RPMI8226 (cell line): ENCODE data around the gene DCLK2.
A peak's percentile ranks its signal among the peaks of the same experiment; 100 is the strongest.

ENCODE experiments used
- DNase-seq: peaks from one replicate; pipeline ENCODE4 v3.0.0-alpha.2; 2015

Gene DCLK2

DNA sequence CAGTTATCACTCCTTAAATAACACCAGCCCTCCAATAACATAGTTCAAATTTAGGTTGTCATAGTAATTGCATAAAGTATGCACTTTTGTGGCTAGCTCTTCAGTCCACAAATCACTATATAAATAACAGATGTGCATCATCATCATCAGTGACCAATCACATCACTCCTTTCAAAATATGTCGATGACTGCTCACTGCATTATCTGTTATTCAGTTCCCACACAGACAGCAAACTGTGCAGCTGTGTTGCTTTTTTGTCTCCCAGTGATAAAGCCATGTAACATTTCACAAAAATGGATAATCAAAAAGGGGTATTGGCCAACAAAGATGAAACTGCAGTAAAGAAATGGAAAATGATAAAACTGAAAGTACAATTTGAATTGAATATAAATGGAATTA is 205.4 kb downstream of the DCLK2 start:
- DNase-seq = no peak

DNA sequence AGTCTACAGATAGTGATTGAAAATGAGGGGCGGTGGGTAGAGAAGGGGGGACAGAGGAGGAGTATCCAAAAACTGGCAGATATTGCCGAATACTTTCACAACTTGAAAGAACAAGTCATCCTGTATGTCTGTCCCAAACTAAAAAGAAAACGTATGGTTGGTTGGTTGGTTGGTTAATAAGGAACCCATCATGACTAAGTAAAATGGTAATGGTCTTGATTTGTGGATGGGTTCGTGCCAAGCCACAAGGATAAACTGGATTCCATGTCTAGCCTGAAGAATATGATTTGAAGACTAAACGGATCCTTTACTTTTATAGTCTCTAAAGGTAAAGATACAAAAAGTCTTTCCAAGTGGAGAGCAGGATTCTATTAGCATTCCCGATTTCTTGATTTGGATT is 208.4 kb downstream of the DCLK2 start:
- DNase-seq = no peak

DNA sequence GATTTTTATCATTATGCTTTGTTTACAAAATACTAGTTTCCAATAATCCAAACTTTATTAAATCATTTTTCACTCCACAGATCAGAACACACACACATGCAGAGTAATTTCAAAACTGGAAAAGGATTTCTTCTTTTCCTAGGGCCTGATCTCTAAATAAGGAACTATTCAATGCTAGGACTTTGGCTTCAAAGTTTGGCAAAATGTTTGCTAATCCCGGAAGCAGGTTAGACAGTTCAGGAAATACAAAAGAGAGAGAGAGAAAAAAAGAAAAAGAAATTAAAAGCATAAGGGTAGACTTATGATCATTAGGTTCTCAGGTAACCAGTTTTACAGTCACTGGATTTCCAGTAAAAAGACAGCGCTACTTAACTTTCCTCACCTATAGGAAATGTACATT is 211.0 kb downstream of the DCLK2 start:
- DNase-seq = no peak

DNA sequence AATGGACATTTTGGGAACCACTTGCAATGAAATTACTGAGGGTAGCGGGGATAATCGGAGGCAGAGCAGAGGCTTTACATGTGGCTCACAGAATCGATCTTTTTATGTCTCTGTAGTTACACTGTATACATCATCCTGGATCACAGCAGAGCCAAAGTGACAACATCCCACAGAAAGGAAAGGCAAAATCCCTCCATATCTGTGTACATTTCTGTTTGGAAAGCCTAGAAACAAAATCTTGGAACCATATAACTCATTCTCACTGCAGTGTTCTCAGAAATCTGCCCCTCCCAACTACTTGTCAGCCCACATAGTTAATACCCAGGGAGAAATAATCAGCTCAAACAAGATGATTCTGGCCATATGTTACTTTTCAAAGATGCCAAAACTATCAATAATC is 211.6 kb downstream of the DCLK2 start:
- no peak for DNase-seq

DNA sequence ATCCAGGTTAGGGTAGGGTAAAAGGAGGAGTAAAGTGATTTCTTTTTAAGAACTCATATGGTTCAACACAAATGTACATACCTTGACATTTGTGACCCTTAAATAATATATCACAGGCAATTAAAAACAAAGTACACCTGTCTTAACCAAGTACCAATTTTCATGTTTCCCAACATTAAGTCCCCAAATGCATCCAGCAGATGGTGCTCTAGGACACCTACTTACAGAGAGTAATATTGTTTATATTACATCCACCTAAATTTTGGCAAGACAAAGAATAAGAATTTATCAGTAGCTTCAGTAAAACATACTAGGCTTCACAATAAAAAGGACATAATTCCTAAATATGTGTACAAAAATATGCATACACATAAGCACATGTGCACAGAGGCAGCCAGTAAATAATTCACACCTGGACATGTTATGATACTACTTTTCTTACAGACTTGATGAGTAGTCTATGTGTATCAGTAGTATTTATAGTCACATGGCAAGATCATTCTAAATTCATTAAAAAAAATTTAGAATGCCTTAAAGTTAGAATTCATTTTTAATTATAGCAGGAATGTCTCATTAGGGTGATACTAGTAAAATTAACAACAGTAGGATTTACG is 219.7 kb downstream of the DCLK2 start:
- DNase-seq = peak; percentile 37

DNA sequence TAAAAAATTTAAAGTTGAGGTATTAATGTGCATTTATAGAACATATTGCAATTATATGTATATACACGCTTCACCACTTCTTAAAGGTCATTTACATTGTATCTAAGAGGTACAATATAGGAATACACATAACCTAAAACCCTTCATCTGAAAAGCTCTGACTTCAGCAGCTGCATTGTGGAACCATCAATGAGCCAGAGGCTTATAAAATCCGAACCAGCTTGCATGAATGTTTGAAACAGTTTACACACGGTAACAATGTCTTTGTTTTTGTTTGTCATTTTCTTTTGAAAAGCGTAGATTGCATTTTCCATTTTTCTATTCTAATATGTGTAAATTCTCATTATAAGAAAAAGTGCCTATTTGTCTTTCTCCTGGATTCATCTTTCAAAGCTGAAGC is 221.6 kb downstream of the DCLK2 start:
- no peak for DNase-seq

DNA sequence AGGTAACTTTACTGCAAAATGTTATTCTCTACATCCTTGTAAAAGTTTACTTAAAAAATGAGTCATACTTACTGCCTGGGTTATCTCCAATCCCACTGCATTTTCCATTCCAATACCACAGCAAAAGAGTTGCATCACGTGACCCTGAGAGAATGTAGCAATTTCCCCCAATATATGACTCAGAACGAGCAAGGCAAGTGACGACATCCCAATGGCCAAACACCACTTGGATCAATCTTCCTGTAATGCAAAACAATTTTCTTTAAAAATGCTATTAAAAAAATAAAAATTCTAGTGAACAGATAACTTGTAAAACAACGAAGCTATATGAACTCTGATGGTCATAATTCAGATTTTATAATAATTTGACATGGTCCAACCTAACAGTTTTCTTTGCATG is 224.3 kb downstream of the DCLK2 start:
- no peak for DNase-seq

DNA sequence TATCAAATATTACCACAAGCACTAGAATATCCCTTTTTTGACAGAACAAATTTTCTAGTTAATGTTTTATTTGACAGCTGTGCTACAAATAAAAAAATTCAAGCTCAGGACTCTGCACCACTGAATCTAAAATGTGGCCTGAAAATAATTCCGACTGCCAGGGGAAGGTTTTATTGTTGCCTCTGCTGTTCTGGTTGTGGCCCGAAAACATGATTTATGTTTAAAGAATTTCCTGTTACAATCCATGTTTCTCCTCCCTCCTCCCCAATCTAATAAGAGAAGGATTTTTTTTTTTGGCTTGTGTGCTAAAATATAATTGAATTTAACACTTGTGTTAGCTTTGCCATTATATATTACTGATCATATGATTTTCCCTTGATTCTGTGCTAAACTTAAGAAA is 227.8 kb downstream of the DCLK2 start:
- no peak for DNase-seq

DNA sequence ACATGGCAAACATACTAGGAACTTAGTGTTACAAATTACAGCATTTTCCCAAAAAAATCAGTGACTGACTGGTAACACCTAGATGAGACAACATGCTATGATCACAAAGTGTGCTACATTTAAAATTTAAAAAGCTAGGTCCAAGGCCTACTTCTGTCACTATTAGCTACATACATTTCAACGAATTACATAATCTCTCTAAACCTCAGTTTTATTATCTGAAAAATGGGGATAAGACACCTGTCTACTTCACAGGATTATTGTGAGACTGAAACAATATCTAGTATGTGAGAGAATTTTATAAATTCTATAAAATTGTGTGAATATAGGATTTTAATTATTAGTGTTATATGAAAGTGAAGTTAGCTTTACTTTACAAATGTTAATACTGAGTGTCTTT is 228.5 kb downstream of the DCLK2 start:
- no peak for DNase-seq
